ENCODE measurements around the gene MRTFB. TPM values are rescaled to one million over a fixed set of nuclear protein-coding genes. Genes with fewer than 3 reads are reported as not detected.

Gene MRTFB
- total and polyA plus RNA-seq, 4 donors, result 19.1 to 32.1 (median 25.1) TPM

DNA sequence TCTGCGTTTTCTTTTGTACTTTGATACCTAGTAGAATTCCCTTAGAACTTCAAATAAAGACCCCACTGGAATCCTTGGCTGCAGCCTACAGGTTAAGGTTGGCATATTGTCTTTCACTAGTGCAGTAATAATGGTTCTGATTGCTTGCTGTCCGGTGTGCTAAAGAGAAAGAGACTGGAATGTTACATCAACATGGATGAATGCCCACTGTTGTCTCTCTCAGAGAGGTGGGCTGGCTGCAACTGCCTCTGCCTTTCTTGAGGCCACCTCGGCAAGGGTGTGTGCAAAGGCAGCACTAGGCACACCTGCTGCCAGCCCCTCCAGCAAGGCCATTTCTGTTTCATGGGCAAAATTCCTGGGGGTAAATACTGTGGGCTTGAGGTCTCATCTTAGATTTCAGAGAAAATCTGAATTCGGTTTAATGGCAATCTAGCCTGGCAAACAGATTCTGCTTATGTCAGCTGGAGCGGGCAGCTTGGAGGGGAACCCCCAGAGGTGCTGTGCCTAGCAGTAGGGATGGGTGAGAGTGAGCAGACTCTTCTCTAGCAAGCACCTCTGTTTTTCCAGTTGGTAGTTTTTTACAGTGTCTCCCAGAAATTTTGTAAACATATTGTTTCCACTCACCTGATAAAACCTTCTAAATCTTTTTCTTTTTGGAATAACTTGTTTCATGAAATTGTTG is 54.0 kb downstream of the MRTFB start:
- no peaks in the 10 kb centered on the region for H3K36me3 ChIP-seq (ENCODE audit: control insufficient read depth, insufficient read depth, low read length)
- H3K4me3 ChIP-seq (ENCODE audit: low read depth, low read length), result no peak overlapping the region
- 51% methylated on average over 4 of the region's 5 CpGs for WGBS (ENCODE audit: insufficient coverage)
- H3K9me3 ChIP-seq (ENCODE audit: control insufficient read depth, insufficient read depth, low read length), result no peaks in the 10 kb centered on the region
- H3K27ac ChIP-seq (ENCODE audit: low read depth, low read length), result no peak overlapping the region
- H3K27me3 ChIP-seq (ENCODE audit: control insufficient read depth, insufficient read depth, low read length), result no peaks in the 10 kb centered on the region
- H3K4me1 ChIP-seq (ENCODE audit: control insufficient read depth, insufficient read depth, low read length), result peaks cover 4% of the 10 kb centered on the region
- DNase-seq (ENCODE audit: low read depth in 4 of 6, low spot score in 6 of 6), result no peak

DNA sequence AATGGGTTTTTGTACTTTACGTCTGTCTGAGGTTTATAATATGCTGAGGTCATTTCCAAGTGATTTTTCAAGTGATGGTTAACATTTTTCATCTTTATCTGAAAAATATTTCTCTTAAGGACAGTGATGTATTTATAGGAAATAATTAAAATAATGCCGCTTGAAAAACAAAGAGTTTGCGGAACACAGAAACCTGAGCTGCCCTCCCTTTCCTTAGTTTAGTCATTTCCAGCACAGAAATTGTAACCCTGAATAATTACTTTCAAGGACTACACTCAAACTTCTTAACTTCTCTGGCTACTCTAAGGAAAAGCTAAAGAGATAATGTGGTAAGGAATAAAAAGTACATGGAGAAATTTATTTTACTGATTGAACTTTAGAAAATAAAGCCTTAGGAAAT is 54.6 kb downstream of the MRTFB start:
- H3K4me1 ChIP-seq (ENCODE audit: control insufficient read depth, insufficient read depth, low read length), result peaks cover 4% of the 10 kb centered on the region
- H3K36me3 ChIP-seq (ENCODE audit: control insufficient read depth, insufficient read depth, low read length), result no peaks in the 10 kb centered on the region
- no peak overlapping the region for H3K27ac ChIP-seq (ENCODE audit: low read depth, low read length)
- no peak for DNase-seq (ENCODE audit: low read depth in 4 of 6, low spot score in 6 of 6)
- no peaks in the 10 kb centered on the region for H3K27me3 ChIP-seq (ENCODE audit: control insufficient read depth, insufficient read depth, low read length)
- no peaks in the 10 kb centered on the region for H3K9me3 ChIP-seq (ENCODE audit: control insufficient read depth, insufficient read depth, low read length)
- no CpG with 5 or more reads among the region's 3 CpGs for WGBS (ENCODE audit: insufficient coverage)
- H3K4me3 ChIP-seq (ENCODE audit: low read depth, low read length), result no peak overlapping the region

- DNase-seq (ENCODE audit: low read depth in 4 of 6, low spot score in 6 of 6), result no peak
- Histone ChIP-seq H3K27me3 (ENCODE audit: control insufficient read depth, insufficient read depth, low read length) (no peaks in the 10 kb centered on the region), H3K4me3 (ENCODE audit: low read depth, low read length) (no peak overlapping the region), H3K9me3 (ENCODE audit: control insufficient read depth, insufficient read depth, low read length) (no peaks in the 10 kb centered on the region), H3K36me3 (ENCODE audit: control insufficient read depth, insufficient read depth, low read length) (no peaks in the 10 kb centered on the region), H3K4me1 (ENCODE audit: control insufficient read depth, insufficient read depth, low read length) (peaks cover 4% of the 10 kb centered on the region), H3K27ac (ENCODE audit: low read depth, low read length) (no peak overlapping the region)
- WGBS (ENCODE audit: insufficient coverage), result 86% methylated on average over 5 of the region's 5 CpGs
These were observed 57.0 kb downstream of the MRTFB start for GRCh38 chr16:14128097-14128496.

DNA sequence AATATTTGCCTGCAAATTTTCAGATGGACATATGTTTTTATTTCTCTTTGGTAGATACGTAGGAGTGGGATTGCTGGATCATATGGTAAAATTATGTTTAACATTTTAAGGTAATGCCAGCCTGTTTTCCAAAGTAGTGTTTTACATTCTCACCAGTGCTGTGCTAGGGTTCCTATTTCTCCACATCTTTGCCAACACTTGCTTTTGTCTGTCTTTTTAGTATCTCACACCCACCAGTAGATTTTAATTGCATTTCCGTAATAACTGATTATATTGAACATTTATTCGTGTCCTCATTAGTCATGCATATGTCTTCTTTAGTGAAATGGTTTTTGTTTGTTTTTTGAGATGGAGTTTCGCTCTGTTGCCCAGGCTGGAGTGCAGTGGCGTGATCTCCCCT is 58.4 kb downstream of the MRTFB start:
- Histone ChIP-seq H3K4me1 (ENCODE audit: control insufficient read depth, insufficient read depth, low read length) (peaks cover 4% of the 10 kb centered on the region), H3K4me3 (ENCODE audit: low read depth, low read length) (no peak overlapping the region), H3K36me3 (ENCODE audit: control insufficient read depth, insufficient read depth, low read length) (no peaks in the 10 kb centered on the region), H3K9me3 (ENCODE audit: control insufficient read depth, insufficient read depth, low read length) (no peaks in the 10 kb centered on the region), H3K27ac (ENCODE audit: low read depth, low read length) (no peak overlapping the region), H3K27me3 (ENCODE audit: control insufficient read depth, insufficient read depth, low read length) (no peaks in the 10 kb centered on the region)
- no CpG with 5 or more reads among the region's 5 CpGs for WGBS (ENCODE audit: insufficient coverage)
- no peak for DNase-seq (ENCODE audit: low read depth in 4 of 6, low spot score in 6 of 6)

GRCh38 chr16:14131774-14132695 is 60.9 kb downstream of the MRTFB start:
- Histone ChIP-seq H3K36me3 (ENCODE audit: control insufficient read depth, insufficient read depth, low read length) (no peaks in the 10 kb centered on the region), H3K27me3 (ENCODE audit: control insufficient read depth, insufficient read depth, low read length) (no peaks in the 10 kb centered on the region), H3K4me3 (ENCODE audit: low read depth, low read length) (no peak overlapping the region), H3K27ac (ENCODE audit: low read depth, low read length) (no peak overlapping the region), H3K9me3 (ENCODE audit: control insufficient read depth, insufficient read depth, low read length) (no peaks in the 10 kb centered on the region), H3K4me1 (ENCODE audit: control insufficient read depth, insufficient read depth, low read length) (no peaks in the 10 kb centered on the region)
- no peak for DNase-seq (ENCODE audit: low read depth in 4 of 6, low spot score in 6 of 6)
- WGBS (ENCODE audit: insufficient coverage), result no CpG with 5 or more reads among the region's 4 CpGs

GRCh38 chr16:14132696-14133048 is 61.6 kb downstream of the MRTFB start:
- Histone ChIP-seq H3K27ac (ENCODE audit: low read depth, low read length) (no peak overlapping the region), H3K36me3 (ENCODE audit: control insufficient read depth, insufficient read depth, low read length) (no peaks in the 10 kb centered on the region), H3K4me3 (ENCODE audit: low read depth, low read length) (no peak overlapping the region), H3K9me3 (ENCODE audit: control insufficient read depth, insufficient read depth, low read length) (no peaks in the 10 kb centered on the region), H3K4me1 (ENCODE audit: control insufficient read depth, insufficient read depth, low read length) (no peaks in the 10 kb centered on the region), H3K27me3 (ENCODE audit: control insufficient read depth, insufficient read depth, low read length) (no peaks in the 10 kb centered on the region)
- WGBS (ENCODE audit: insufficient coverage), result no CpG with 5 or more reads among the region's 4 CpGs
- DNase-seq (ENCODE audit: low read depth in 4 of 6, low spot score in 6 of 6), result no peak

GRCh38 chr16:14133907-14134306 is 62.8 kb downstream of the MRTFB start:
- Histone ChIP-seq H3K27ac (ENCODE audit: low read depth, low read length) (no peak overlapping the region), H3K9me3 (ENCODE audit: control insufficient read depth, insufficient read depth, low read length) (no peaks in the 10 kb centered on the region), H3K36me3 (ENCODE audit: control insufficient read depth, insufficient read depth, low read length) (no peaks in the 10 kb centered on the region), H3K4me3 (ENCODE audit: low read depth, low read length) (no peak overlapping the region), H3K27me3 (ENCODE audit: control insufficient read depth, insufficient read depth, low read length) (no peaks in the 10 kb centered on the region), H3K4me1 (ENCODE audit: control insufficient read depth, insufficient read depth, low read length) (no peaks in the 10 kb centered on the region)
- no CpG with 5 or more reads among the region's 1 CpG for WGBS (ENCODE audit: insufficient coverage)
- no peak for DNase-seq (ENCODE audit: low read depth in 4 of 6, low spot score in 6 of 6)

DNA sequence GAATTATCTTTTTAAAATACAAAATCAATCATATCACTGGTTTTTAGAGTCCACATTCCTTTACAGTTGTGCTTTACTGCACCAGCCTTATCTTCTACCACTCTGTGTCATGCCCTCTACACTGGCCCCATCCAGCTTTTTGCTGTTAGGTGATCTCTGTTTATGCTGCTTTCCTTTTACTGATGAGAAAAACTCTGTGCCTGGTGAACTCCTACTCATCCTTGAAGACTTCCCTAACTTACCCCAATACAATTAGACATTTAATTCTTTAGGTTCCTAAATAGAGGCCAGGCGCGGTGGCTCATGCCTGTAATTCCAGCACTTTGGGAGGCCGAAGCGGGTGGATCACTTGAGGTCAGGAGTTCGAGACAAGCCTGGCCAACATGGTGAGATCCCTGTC is 64.6 kb downstream of the MRTFB start:
- 100% methylated on average over 5 of the region's 5 CpGs for WGBS (ENCODE audit: insufficient coverage)
- no peak overlapping the region for H3K27ac ChIP-seq (ENCODE audit: low read depth, low read length)
- H3K4me3 ChIP-seq (ENCODE audit: low read depth, low read length), result no peak overlapping the region

DNA sequence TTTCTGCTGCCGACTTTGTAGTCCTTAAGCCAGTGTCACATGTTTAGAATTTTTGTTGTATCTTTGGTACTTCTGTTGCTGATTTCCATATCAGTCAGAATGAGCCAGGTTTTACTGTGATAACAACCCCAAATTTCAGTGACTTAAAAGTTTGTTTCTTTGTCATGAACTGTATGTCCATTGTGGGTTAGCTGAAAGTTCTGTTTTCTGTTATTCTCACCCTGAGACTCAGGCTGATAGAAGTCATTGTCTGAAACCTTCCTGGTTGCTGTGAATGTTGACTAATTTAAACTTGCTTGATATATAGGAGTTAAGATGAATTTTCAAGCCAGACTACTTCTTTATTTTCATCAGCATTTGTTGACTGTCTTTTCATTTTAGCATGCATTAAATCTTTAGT is 68.8 kb downstream of the MRTFB start:
- no peaks in the 10 kb centered on the region for H3K27me3 ChIP-seq (ENCODE audit: control insufficient read depth, insufficient read depth, low read length)
- WGBS (ENCODE audit: insufficient coverage), result 100% methylated on average over 1 of the region's 1 CpG
- H3K9me3 ChIP-seq (ENCODE audit: control insufficient read depth, insufficient read depth, low read length), result no peaks in the 10 kb centered on the region
- H3K36me3 ChIP-seq (ENCODE audit: control insufficient read depth, insufficient read depth, low read length), result no peaks in the 10 kb centered on the region
- no peak overlapping the region for H3K4me3 ChIP-seq (ENCODE audit: low read depth, low read length)
- no peak overlapping the region for H3K27ac ChIP-seq (ENCODE audit: low read depth, low read length)
- H3K4me1 ChIP-seq (ENCODE audit: control insufficient read depth, insufficient read depth, low read length), result no peaks in the 10 kb centered on the region
- DNase-seq (ENCODE audit: low read depth in 4 of 6, low spot score in 6 of 6), result no peak

More for the DNA sequence above, 64.6 kb downstream of the MRTFB start:
- Histone ChIP-seq H3K4me1 (ENCODE audit: control insufficient read depth, insufficient read depth, low read length) (no peaks in the 10 kb centered on the region), H3K36me3 (ENCODE audit: control insufficient read depth, insufficient read depth, low read length) (no peaks in the 10 kb centered on the region), H3K9me3 (ENCODE audit: control insufficient read depth, insufficient read depth, low read length) (no peaks in the 10 kb centered on the region), H3K27me3 (ENCODE audit: control insufficient read depth, insufficient read depth, low read length) (no peaks in the 10 kb centered on the region)
- DNase-seq (ENCODE audit: low read depth in 4 of 6, low spot score in 6 of 6), result no peak

DNA sequence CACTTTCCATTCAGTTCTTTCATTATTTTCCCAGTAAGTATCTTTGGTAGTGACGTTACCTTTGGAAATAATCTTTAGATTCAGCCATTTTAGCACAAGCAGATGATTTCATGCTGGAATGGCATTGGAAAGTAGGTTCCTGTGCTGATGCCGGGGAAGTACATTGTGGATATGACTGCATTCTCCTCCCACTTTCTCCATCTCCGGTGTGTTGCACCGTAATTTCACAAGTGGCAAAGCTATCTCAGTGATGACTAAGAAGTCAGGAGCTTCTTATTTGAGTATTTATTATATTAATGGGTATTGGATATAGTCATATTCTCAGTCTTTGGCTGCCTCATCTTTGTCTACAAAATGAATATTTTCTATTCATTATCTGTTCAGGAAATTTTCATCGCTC is 69.8 kb downstream of the MRTFB start:
- H3K27me3 ChIP-seq (ENCODE audit: control insufficient read depth, insufficient read depth, low read length), result no peaks in the 10 kb centered on the region
- no CpG with 5 or more reads among the region's 5 CpGs for WGBS (ENCODE audit: insufficient coverage)
- no peaks in the 10 kb centered on the region for H3K36me3 ChIP-seq (ENCODE audit: control insufficient read depth, insufficient read depth, low read length)
- no peak overlapping the region for H3K4me3 ChIP-seq (ENCODE audit: low read depth, low read length)
- no peaks in the 10 kb centered on the region for H3K4me1 ChIP-seq (ENCODE audit: control insufficient read depth, insufficient read depth, low read length)
- DNase-seq (ENCODE audit: low read depth in 4 of 6, low spot score in 6 of 6), result no peak
- no peak overlapping the region for H3K27ac ChIP-seq (ENCODE audit: low read depth, low read length)
- H3K9me3 ChIP-seq (ENCODE audit: control insufficient read depth, insufficient read depth, low read length), result no peaks in the 10 kb centered on the region

Data from spinal cord (tissue), 10 donors.